ENCODE measurements around the gene ASB13.

DNA sequence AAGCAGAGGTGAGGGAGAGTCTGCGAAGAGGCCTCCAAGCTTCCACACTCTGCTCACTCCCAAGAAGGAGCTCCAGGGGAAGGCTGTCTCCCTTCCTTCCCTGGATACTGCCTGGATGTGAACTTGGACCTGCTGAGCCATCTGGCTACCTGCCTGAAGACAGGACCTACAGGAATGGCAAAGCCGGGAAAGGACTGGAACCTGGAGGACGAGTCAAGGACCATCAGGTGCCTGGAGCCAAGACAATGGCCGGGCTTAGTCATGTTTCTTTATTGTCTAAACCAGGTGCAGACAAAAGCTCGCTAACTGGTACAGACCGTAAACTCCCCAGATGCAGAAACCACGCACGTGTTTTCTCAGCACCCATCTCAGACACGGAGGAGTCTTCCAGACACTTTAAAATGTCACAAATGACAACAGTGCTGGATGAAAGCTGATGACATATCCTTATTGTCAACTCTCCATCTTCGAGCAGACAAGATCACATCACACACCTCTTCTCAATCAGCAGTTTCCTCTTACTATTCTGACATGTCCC lies 12.1 kb downstream of the ASB13 start:
- TF ChIP-seq, protein P1, sequence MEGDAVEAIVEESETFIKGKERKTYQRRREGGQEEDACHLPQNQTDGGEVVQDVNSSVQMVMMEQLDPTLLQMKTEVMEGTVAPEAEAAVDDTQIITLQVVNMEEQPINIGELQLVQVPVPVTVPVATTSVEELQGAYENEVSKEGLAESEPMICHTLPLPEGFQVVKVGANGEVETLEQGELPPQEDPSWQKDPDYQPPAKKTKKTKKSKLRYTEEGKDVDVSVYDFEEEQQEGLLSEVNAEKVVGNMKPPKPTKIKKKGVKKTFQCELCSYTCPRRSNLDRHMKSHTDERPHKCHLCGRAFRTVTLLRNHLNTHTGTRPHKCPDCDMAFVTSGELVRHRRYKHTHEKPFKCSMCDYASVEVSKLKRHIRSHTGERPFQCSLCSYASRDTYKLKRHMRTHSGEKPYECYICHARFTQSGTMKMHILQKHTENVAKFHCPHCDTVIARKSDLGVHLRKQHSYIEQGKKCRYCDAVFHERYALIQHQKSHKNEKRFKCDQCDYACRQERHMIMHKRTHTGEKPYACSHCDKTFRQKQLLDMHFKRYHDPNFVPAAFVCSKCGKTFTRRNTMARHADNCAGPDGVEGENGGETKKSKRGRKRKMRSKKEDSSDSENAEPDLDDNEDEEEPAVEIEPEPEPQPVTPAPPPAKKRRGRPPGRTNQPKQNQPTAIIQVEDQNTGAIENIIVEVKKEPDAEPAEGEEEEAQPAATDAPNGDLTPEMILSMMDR (IDR thresholded peaks at IDR 0.05; ENCODE audit: poor library complexity, severe bottlenecking): no peak
- TF ChIP-seq POLR2AphosphoS5 (IDR thresholded peaks at IDR 0.05) (no peak), SMC3 (conservative IDR thresholded peaks at IDR 0.05; ENCODE audit: poor library complexity) (no peak), EP300 (conservative IDR thresholded peaks at IDR 0.05; ENCODE audit: poor library complexity, severe bottlenecking) (no peak), RAD21 (conservative IDR thresholded peaks at IDR 0.05) (no peak), TAF1 (IDR thresholded peaks at IDR 0.05; ENCODE audit: low read depth) (no peak), EZH2 (IDR thresholded peaks at IDR 0.05; ENCODE audit: borderline replicate concordance, insufficient read depth, low read length, poor library complexity, severe bottlenecking) (no peak), MXI1 (conservative IDR thresholded peaks at IDR 0.05; ENCODE audit: poor library complexity, severe bottlenecking) (no peak)
- TF ChIP-seq, protein P2, sequence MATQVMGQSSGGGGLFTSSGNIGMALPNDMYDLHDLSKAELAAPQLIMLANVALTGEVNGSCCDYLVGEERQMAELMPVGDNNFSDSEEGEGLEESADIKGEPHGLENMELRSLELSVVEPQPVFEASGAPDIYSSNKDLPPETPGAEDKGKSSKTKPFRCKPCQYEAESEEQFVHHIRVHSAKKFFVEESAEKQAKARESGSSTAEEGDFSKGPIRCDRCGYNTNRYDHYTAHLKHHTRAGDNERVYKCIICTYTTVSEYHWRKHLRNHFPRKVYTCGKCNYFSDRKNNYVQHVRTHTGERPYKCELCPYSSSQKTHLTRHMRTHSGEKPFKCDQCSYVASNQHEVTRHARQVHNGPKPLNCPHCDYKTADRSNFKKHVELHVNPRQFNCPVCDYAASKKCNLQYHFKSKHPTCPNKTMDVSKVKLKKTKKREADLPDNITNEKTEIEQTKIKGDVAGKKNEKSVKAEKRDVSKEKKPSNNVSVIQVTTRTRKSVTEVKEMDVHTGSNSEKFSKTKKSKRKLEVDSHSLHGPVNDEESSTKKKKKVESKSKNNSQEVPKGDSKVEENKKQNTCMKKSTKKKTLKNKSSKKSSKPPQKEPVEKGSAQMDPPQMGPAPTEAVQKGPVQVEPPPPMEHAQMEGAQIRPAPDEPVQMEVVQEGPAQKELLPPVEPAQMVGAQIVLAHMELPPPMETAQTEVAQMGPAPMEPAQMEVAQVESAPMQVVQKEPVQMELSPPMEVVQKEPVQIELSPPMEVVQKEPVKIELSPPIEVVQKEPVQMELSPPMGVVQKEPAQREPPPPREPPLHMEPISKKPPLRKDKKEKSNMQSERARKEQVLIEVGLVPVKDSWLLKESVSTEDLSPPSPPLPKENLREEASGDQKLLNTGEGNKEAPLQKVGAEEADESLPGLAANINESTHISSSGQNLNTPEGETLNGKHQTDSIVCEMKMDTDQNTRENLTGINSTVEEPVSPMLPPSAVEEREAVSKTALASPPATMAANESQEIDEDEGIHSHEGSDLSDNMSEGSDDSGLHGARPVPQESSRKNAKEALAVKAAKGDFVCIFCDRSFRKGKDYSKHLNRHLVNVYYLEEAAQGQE (IDR thresholded peaks at IDR 0.05; ENCODE audit: borderline replicate concordance): no peak
